WTC11 (cell line): ENCODE results near the gene PTPN21. TPM values are rescaled to one million over a fixed set of nuclear protein-coding genes. Genes with fewer than 3 reads are reported as not detected.

ENCODE experiments used
- ATAC-seq: fragments of 200-7000 bp; cut with Tn5 transposase; 2 replicates; pipeline ENCODE4 v1.10.0; 2021; ENCODE audit warnings: mild to moderate bottlenecking, moderate library complexity
- CTCF ChIA-PET: fragments of 300-600 bp; sonication (Branson Sonifier 250); formaldehyde crosslinking; loops from one replicate; lab custom pipeline; 2021; ENCODE audit warnings: antibody characterized with exemption; lab: Charles Lee
- POLR2A ChIA-PET: fragments of 350-600 bp; sonication (Branson Sonifier 250); formaldehyde crosslinking; loops from one replicate; lab custom pipeline; 2021; ENCODE audit warnings: antibody characterized with exemption; lab: Charles Lee
- DNase-seq: peaks from one replicate; pipeline ENCODE4 v3.0.0; 2021; ENCODE audit warnings: low spot score
- H3K27ac Mint-ChIP-seq: 2 replicates; pipeline ENCODE4 v1.8.0; 2021; ENCODE audit warnings: mixed read lengths
- H3K27me3 Mint-ChIP-seq: 2 replicates; pipeline ENCODE4 v1.8.0; 2021; ENCODE audit warnings: low read depth, mild to moderate bottlenecking, moderate library complexity, mixed read lengths
- H3K36me3 Mint-ChIP-seq: 2 replicates; pipeline ENCODE4 v1.8.0; 2021; ENCODE audit warnings: mixed read lengths
- H3K4me1 Mint-ChIP-seq: 2 replicates; pipeline ENCODE4 v1.8.0; 2022; ENCODE audit warnings: mixed read lengths
- H3K4me3 Mint-ChIP-seq: 2 replicates; pipeline ENCODE4 v1.8.0; 2021; ENCODE audit warnings: mild to moderate bottlenecking, moderate library complexity, mixed read lengths
- H3K9me3 Mint-ChIP-seq: 2 replicates; pipeline ENCODE4 v1.8.0; 2021; ENCODE audit warnings: mixed read lengths
- EMX1 ChIP-seq: fragments of 250-450 bp; sonication (Bioruptor Pico); IDR thresholded peaks from 2 replicates; pipeline ENCODE4 v1.8.0; 2021; ENCODE audit warnings: mild to moderate bottlenecking
- ESRRA ChIP-seq: sonication (generic); formaldehyde crosslinking; IDR thresholded peaks from 2 replicates; pipeline ENCODE4 v1.8.1; 2022; ENCODE audit warnings: mild to moderate bottlenecking, missing genetic modification reagents, borderline replicate concordance
- ETV6 ChIP-seq: sonication (generic); formaldehyde crosslinking; IDR thresholded peaks from 2 replicates; pipeline ENCODE4 v1.8.1; 2022; ENCODE audit warnings: mild to moderate bottlenecking, missing genetic modification reagents
- GTF2I ChIP-seq: fragments of 250-450 bp; sonication (Bioruptor Pico); conservative IDR thresholded peaks from 2 replicates; pipeline ENCODE4 v1.4.0; 2021; ENCODE audit warnings: mild to moderate bottlenecking
- MYBL2 ChIP-seq: sonication (generic); formaldehyde crosslinking; IDR thresholded peaks from 2 replicates; pipeline ENCODE4 v1.8.1; 2023; ENCODE audit warnings: mild to moderate bottlenecking, moderate library complexity, missing genetic modification reagents
- NFYB ChIP-seq: sonication (generic); formaldehyde crosslinking; conservative IDR thresholded peaks from 2 replicates; pipeline ENCODE4 v1.8.0; 2022; ENCODE audit warnings: low read depth, missing genetic modification reagents
- TP53 ChIP-seq: sonication (generic); formaldehyde crosslinking; IDR thresholded peaks from 2 replicates; pipeline ENCODE4 v1.8.1; 2023; ENCODE audit warnings: mild to moderate bottlenecking, missing genetic modification reagents
- ZNF232 ChIP-seq: sonication (generic); formaldehyde crosslinking; IDR thresholded peaks from 2 replicates; pipeline ENCODE4 v1.8.0; 2022; ENCODE audit warnings: mild to moderate bottlenecking, missing genetic modification reagents
- ZNF396 ChIP-seq: fragments of 250-450 bp; sonication (Bioruptor Pico); IDR thresholded peaks from 2 replicates; pipeline ENCODE4 v1.8.0; 2021; ENCODE audit warnings: mild to moderate bottlenecking, moderate library complexity, borderline replicate concordance
- total RNA-seq: library from RNA; stranded (reverse); gene quantifications from 3 replicates; pipeline ENCODE4 v1.2.3, GENCODE V29; 2021
- TF ChIP-seq, protein P1 (sequence below): sonication (generic); formaldehyde crosslinking; IDR thresholded peaks from 2 replicates; pipeline ENCODE4 v1.8.1; 2023; ENCODE audit warnings: mild to moderate bottlenecking, missing genetic modification reagents, moderate library complexity
- TF ChIP-seq, protein P2 (sequence below): fragments of 250-450 bp; sonication (Bioruptor Pico); IDR thresholded peaks from 2 replicates; pipeline ENCODE4 v1.8.0; 2021; ENCODE audit warnings: mild to moderate bottlenecking
- TF ChIP-seq, protein P3 (sequence below): sonication (generic); formaldehyde crosslinking; IDR thresholded peaks from 2 replicates; pipeline ENCODE4 v1.8.0; 2023; ENCODE audit warnings: missing genetic modification reagents, mild to moderate bottlenecking, borderline replicate concordance
- TF ChIP-seq, protein P4 (sequence below): sonication (generic); formaldehyde crosslinking; IDR thresholded peaks from 2 replicates; pipeline ENCODE4 v1.8.1; 2022; ENCODE audit warnings: mild to moderate bottlenecking, moderate library complexity, missing genetic modification reagents
- TF ChIP-seq, protein P5 (sequence below): sonication (generic); formaldehyde crosslinking; IDR thresholded peaks from 2 replicates; pipeline ENCODE4 v1.8.1; 2022; ENCODE audit warnings: mild to moderate bottlenecking, missing genetic modification reagents, moderate library complexity, borderline replicate concordance
- TF ChIP-seq, protein P6 (sequence below): fragments of 250-450 bp; sonication (Bioruptor Pico); IDR thresholded peaks from 2 replicates; pipeline ENCODE4 v1.9.0; 2021; ENCODE audit warnings: moderate library complexity, mild to moderate bottlenecking, inconsistent platforms, borderline replicate concordance
- TF ChIP-seq, protein P7 (sequence below): sonication (generic); formaldehyde crosslinking; conservative IDR thresholded peaks from 2 replicates; pipeline ENCODE4 v1.8.1; 2022; ENCODE audit warnings: mild to moderate bottlenecking, missing genetic modification reagents
- TF ChIP-seq, protein P8 (sequence below): sonication (generic); formaldehyde crosslinking; IDR thresholded peaks from 2 replicates; pipeline ENCODE4 v1.8.0; 2022; ENCODE audit warnings: missing genetic modification reagents
- TF ChIP-seq, protein P9 (sequence below): sonication (generic); formaldehyde crosslinking; IDR thresholded peaks from 2 replicates; pipeline ENCODE4 v1.8.0; 2022; ENCODE audit warnings: mild to moderate bottlenecking, missing genetic modification reagents
- TF ChIP-seq, protein P10 (sequence below): fragments of 250-450 bp; sonication (Bioruptor Pico); IDR thresholded peaks from 2 replicates; pipeline ENCODE4 v1.9.0; 2021; ENCODE audit warnings: mild to moderate bottlenecking

Gene PTPN21
- total RNA-seq, 1 experiment from 2014 or later: 7.5 TPM

DNA sequence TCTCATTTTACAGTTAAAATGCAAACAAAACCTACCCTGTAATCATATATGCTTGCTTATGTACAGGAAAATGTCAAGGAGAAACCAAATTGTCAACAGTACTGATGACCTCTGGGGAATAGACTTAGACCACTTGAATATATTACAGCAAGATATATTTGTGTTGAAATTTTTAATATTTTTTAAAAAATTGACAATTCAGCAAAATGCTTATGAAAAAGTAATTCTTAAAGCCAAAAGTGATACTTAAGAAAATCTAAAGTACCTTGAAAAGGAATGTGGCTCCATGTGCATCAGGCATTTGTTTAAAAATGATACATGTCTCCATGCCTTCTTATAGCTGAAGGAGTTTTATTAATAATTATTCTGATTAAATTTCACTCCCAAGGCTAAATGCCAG is 49.2 kb downstream of the PTPN21 start (continued):
- TF ChIP-seq, protein P1, sequence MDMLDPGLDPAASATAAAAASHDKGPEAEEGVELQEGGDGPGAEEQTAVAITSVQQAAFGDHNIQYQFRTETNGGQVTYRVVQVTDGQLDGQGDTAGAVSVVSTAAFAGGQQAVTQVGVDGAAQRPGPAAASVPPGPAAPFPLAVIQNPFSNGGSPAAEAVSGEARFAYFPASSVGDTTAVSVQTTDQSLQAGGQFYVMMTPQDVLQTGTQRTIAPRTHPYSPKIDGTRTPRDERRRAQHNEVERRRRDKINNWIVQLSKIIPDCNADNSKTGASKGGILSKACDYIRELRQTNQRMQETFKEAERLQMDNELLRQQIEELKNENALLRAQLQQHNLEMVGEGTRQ: no peak
- no peak for TF ChIP-seq ESRRA (CRISPR knock-in tag)
- TF ChIP-seq NFYB (CRISPR knock-in tag): no peak
- no peak for TF ChIP-seq ZNF396 (CRISPR knock-in tag)
- no peak for TF ChIP-seq ZNF232 (CRISPR knock-in tag)
- TF ChIP-seq, protein P2, sequence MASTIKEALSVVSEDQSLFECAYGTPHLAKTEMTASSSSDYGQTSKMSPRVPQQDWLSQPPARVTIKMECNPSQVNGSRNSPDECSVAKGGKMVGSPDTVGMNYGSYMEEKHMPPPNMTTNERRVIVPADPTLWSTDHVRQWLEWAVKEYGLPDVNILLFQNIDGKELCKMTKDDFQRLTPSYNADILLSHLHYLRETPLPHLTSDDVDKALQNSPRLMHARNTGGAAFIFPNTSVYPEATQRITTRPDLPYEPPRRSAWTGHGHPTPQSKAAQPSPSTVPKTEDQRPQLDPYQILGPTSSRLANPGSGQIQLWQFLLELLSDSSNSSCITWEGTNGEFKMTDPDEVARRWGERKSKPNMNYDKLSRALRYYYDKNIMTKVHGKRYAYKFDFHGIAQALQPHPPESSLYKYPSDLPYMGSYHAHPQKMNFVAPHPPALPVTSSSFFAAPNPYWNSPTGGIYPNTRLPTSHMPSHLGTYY: no peak
- TF ChIP-seq GTF2I (CRISPR knock-in tag): no peak
- no peak for TF ChIP-seq TP53 (CRISPR knock-in tag)
- TF ChIP-seq, protein P3, sequence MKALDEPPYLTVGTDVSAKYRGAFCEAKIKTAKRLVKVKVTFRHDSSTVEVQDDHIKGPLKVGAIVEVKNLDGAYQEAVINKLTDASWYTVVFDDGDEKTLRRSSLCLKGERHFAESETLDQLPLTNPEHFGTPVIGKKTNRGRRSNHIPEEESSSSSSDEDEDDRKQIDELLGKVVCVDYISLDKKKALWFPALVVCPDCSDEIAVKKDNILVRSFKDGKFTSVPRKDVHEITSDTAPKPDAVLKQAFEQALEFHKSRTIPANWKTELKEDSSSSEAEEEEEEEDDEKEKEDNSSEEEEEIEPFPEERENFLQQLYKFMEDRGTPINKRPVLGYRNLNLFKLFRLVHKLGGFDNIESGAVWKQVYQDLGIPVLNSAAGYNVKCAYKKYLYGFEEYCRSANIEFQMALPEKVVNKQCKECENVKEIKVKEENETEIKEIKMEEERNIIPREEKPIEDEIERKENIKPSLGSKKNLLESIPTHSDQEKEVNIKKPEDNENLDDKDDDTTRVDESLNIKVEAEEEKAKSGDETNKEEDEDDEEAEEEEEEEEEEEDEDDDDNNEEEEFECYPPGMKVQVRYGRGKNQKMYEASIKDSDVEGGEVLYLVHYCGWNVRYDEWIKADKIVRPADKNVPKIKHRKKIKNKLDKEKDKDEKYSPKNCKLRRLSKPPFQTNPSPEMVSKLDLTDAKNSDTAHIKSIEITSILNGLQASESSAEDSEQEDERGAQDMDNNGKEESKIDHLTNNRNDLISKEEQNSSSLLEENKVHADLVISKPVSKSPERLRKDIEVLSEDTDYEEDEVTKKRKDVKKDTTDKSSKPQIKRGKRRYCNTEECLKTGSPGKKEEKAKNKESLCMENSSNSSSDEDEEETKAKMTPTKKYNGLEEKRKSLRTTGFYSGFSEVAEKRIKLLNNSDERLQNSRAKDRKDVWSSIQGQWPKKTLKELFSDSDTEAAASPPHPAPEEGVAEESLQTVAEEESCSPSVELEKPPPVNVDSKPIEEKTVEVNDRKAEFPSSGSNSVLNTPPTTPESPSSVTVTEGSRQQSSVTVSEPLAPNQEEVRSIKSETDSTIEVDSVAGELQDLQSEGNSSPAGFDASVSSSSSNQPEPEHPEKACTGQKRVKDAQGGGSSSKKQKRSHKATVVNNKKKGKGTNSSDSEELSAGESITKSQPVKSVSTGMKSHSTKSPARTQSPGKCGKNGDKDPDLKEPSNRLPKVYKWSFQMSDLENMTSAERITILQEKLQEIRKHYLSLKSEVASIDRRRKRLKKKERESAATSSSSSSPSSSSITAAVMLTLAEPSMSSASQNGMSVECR (CRISPR knock-in tag): no peak
- TF ChIP-seq, protein P4, sequence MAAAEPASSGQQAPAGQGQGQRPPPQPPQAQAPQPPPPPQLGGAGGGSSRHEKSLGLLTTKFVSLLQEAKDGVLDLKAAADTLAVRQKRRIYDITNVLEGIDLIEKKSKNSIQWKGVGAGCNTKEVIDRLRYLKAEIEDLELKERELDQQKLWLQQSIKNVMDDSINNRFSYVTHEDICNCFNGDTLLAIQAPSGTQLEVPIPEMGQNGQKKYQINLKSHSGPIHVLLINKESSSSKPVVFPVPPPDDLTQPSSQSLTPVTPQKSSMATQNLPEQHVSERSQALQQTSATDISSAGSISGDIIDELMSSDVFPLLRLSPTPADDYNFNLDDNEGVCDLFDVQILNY (CRISPR knock-in tag): no peak
- TF ChIP-seq, protein P5, sequence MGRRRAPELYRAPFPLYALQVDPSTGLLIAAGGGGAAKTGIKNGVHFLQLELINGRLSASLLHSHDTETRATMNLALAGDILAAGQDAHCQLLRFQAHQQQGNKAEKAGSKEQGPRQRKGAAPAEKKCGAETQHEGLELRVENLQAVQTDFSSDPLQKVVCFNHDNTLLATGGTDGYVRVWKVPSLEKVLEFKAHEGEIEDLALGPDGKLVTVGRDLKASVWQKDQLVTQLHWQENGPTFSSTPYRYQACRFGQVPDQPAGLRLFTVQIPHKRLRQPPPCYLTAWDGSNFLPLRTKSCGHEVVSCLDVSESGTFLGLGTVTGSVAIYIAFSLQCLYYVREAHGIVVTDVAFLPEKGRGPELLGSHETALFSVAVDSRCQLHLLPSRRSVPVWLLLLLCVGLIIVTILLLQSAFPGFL (CRISPR knock-in tag): no peak

DNA sequence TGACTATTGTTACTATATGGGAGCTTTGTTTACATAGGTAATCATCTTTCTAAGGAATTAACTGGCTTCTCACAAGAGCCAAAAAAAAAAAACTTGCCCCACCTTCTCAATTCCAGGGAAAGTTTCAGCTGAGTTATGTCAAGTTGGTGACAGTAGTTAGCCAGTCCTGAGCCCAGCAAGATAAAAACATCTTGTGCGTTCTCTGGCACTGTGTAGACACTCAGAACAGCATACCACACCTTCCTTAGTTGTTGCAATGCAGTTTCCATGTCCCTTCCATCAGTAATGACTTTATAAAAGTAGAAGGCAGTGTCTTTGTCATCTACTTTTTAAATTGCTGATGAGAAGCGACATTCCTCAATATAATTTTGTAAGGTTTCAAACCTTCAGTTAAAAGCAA is 50.2 kb downstream of the PTPN21 start:
- ChIA-PET POLR2A (interaction anchor here (0.6 kb wide), 1 partner anchor 18 kb away, joined by 3 read pairs; no protein-coding TSS in a partner anchor), CTCF (interaction anchor here (0.6 kb wide), 1 partner anchor 700 kb away, joined by 3 read pairs; no protein-coding TSS in a partner anchor)
- no peak for ATAC-seq
- DNase-seq: no peak
- H3K4me1 Mint-ChIP-seq: no peaks in the 10 kb centered on the region
- no peaks in the 10 kb centered on the region for H3K36me3 Mint-ChIP-seq
- H3K27ac Mint-ChIP-seq: no peak overlapping the region
- no peaks in the 10 kb centered on the region for H3K27me3 Mint-ChIP-seq
- no peaks in the 10 kb centered on the region for H3K9me3 Mint-ChIP-seq
- H3K4me3 Mint-ChIP-seq: no peak overlapping the region
- no peak for TF ChIP-seq ETV6
- TF ChIP-seq, protein P6, sequence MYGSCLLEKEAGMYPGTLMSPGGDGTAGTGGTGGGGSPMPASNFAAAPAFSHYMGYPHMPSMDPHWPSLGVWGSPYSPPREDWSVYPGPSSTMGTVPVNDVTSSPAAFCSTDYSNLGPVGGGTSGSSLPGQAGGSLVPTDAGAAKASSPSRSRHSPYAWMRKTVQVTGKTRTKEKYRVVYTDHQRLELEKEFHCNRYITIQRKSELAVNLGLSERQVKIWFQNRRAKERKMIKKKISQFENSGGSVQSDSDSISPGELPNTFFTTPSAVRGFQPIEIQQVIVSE (CRISPR knock-in tag): no peak
- no peak for TF ChIP-seq EMX1 (CRISPR knock-in tag)
- TF ChIP-seq, protein P7, sequence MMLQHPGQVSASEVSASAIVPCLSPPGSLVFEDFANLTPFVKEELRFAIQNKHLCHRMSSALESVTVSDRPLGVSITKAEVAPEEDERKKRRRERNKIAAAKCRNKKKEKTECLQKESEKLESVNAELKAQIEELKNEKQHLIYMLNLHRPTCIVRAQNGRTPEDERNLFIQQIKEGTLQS (CRISPR knock-in tag): no peak
- TF ChIP-seq, protein P8, sequence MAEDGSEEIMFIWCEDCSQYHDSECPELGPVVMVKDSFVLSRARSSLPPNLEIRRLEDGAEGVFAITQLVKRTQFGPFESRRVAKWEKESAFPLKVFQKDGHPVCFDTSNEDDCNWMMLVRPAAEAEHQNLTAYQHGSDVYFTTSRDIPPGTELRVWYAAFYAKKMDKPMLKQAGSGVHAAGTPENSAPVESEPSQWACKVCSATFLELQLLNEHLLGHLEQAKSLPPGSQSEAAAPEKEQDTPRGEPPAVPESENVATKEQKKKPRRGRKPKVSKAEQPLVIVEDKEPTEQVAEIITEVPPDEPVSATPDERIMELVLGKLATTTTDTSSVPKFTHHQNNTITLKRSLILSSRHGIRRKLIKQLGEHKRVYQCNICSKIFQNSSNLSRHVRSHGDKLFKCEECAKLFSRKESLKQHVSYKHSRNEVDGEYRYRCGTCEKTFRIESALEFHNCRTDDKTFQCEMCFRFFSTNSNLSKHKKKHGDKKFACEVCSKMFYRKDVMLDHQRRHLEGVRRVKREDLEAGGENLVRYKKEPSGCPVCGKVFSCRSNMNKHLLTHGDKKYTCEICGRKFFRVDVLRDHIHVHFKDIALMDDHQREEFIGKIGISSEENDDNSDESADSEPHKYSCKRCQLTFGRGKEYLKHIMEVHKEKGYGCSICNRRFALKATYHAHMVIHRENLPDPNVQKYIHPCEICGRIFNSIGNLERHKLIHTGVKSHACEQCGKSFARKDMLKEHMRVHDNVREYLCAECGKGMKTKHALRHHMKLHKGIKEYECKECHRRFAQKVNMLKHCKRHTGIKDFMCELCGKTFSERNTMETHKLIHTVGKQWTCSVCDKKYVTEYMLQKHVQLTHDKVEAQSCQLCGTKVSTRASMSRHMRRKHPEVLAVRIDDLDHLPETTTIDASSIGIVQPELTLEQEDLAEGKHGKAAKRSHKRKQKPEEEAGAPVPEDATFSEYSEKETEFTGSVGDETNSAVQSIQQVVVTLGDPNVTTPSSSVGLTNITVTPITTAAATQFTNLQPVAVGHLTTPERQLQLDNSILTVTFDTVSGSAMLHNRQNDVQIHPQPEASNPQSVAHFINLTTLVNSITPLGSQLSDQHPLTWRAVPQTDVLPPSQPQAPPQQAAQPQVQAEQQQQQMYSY (CRISPR knock-in tag): no peak
- TF ChIP-seq, protein P9, sequence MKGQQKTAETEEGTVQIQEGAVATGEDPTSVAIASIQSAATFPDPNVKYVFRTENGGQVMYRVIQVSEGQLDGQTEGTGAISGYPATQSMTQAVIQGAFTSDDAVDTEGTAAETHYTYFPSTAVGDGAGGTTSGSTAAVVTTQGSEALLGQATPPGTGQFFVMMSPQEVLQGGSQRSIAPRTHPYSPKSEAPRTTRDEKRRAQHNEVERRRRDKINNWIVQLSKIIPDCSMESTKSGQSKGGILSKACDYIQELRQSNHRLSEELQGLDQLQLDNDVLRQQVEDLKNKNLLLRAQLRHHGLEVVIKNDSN: no peak
- no peak for TF ChIP-seq MYBL2 (CRISPR knock-in tag)
- TF ChIP-seq, protein P10, sequence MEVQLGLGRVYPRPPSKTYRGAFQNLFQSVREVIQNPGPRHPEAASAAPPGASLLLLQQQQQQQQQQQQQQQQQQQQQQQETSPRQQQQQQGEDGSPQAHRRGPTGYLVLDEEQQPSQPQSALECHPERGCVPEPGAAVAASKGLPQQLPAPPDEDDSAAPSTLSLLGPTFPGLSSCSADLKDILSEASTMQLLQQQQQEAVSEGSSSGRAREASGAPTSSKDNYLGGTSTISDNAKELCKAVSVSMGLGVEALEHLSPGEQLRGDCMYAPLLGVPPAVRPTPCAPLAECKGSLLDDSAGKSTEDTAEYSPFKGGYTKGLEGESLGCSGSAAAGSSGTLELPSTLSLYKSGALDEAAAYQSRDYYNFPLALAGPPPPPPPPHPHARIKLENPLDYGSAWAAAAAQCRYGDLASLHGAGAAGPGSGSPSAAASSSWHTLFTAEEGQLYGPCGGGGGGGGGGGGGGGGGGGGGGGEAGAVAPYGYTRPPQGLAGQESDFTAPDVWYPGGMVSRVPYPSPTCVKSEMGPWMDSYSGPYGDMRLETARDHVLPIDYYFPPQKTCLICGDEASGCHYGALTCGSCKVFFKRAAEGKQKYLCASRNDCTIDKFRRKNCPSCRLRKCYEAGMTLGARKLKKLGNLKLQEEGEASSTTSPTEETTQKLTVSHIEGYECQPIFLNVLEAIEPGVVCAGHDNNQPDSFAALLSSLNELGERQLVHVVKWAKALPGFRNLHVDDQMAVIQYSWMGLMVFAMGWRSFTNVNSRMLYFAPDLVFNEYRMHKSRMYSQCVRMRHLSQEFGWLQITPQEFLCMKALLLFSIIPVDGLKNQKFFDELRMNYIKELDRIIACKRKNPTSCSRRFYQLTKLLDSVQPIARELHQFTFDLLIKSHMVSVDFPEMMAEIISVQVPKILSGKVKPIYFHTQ (CRISPR knock-in tag): no peak
